DMS114 treated with DMSO at 0.1 percent for 48 hours (cell line): ENCODE measurements around the gene CSRP3.
A peak's percentile ranks its signal among the peaks of the same experiment; 100 is the strongest.

Experiments used
- DNase-seq: peaks from one replicate; lab custom pipeline; 2025; ENCODE audit not compliant: unreplicated experiment; lab: John Stamatoyannopoulos, UW

Gene CSRP3

GRCh38 chr11:19201737-19202605, at the start of gene CSRP3:
Gene CSRP3, minus strand, starts transcription at chr11:19201983. Its CDS starts 9,535 bp downstream, at chr11:19192448.
- DNase-seq = no peak

- DNase-seq = no peak
Observed at GRCh38 chr11:19251577-19251976, 49.8 kb upstream of the CSRP3 start.

- DNase-seq = no peak
Observed at GRCh38 chr11:19246816-19247215, 45.0 kb upstream of the CSRP3 start.

- DNase-seq = no peak
Observed at GRCh38 chr11:19245351-19245750, 43.6 kb upstream of the CSRP3 start.

GRCh38 chr11:19244621-19245020, 42.8 kb upstream of the CSRP3 start:
- DNase-seq = no peak

DNA sequence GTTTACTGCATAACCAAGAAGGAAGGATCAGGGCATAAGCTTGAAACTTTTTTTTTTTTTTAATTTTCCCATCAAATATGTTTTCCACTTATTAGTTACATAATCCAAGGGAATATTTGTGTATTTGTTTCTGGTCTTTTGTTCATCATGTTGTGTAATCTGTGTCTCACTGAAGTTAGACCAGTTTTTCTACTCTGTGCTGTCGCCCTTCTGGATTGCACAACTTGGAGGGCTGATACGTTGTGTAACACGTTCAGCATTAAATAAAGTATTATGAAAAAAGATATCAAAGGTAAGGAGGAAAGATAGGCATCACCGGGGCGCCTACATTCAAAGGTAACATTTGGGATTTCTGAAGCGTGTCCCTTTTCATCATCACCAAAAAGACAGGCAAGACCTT, 42.3 kb upstream of the CSRP3 start:
- DNase-seq = no peak

DNA sequence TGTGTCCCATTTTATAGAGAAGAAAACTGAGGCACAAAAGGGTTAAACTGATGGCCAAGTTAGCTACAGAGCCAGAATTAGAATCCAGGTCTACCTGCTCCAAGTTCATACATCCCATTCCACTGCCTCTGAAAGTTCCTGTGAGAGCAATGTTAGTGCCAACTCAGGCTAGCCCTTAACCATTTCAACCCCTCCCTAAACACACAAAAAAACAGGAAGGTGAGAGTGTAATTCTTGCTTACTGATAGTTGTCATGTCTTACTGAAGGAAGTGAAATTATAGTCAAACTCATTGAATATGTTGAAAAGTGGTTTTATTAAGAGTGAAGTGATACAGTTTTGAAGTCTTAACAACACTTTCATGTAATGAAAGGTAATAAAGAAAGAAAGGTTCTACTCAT, 41.8 kb upstream of the CSRP3 start:
- DNase-seq = no peak

GRCh38 chr11:19243143-19243542, 41.4 kb upstream of the CSRP3 start:
- DNase-seq = no peak

DNA sequence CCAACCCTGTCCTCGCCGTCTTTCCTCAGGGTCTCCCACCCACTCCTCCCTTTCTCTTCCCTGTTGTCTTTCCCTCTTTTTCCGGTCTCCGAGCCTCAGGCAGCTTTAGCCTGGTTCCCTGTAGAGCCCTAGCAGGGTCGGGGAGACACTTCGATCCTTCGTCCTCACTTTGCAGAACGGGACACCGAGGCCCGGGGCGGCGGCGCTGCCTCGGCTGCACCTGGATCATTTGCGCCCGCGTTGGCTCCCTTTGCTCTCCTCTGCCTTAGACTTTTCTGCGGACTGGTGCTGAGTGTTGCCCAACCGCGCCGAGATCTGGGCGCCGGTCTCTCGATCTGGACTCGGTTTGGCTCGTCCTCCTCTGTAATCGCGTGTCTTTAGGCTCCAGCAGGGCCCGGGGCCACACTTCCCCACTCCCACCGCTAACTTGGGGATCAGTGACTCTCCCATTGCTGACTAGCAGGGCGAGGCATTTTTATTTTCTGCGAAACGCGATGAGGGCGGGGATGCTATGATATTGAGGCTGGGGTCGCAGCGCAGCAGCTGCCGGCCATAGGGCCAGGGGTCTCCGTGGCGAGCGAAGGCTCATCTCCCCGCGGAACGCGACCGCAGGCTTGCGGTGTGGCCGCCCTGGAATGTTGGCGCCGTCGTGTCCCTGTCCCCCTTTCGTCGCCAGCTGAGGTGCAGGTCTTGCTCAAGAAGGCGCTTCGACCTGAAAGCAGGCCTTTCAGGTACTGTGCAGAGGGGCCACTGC, 40.6 kb upstream of the CSRP3 start:
- no peak for DNase-seq

GRCh38 chr11:19241260-19242178, 39.7 kb upstream of the CSRP3 start:
- DNase-seq = no peak

DNA sequence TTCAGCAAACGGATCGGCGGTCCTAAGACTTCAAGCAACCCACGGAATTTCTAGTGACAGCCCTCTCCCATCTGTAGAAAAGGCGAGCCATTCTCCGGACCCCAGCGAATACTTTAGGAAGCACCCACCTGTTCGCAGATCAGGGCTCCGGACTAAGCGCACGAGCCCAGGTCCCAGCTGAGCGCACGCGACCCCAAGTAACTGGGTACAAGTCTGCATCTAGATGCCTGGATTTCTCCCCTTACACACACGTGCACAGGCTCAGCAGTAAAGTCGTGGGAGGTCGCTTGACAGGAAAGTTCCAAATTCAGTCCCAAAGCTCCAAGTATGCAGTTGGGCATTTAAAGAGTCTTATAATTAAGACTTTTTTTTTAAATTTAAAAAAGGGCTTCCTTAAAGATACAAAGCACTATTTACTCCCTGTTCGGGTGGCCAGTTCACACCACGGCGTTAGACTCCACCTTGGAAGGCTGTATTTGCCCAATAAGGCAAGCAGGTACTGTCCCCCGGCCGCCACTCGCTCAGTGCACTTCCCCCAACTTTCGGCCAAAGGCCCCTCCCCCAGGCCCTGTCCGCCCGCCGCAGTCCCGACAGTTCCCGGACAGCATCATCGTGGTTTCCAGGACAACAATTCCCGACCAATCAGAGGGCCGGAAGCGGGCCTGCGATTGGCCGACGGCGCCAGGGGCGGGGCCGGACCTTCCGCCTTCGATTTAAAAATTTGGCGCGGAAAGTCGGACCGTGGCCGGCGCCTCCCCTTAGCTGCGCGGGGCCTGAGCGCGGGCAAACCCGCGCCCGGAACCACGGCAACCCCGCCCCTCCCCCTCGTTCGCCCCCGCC, 38.9 kb upstream of the CSRP3 start, which contains the start of gene E2F8:
TSS of gene E2F8 (minus strand) at position 526 of the 840 bp plus-strand sequence. CDS start 824 bp downstream, outside the sequence.
- DNase-seq = peak; percentile 83

DNA sequence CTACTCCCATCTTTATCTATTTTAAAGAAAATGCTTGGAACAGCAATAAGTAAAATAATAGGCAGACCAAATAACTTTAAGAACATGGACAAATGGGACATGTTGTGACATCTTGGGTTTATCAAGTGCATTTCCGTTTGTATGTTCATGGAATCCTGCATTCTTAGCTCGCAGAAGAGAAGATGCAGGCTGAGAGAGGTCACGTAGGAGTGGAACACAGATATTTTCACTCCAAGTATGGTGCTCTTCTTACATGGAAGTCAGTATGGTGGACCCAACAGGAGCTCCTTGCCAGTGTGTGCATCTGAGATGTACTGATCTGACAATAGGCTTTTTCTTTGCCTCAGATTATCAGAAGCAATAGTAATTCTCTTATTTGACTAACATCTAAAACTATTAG, 37.3 kb upstream of the CSRP3 start:
- DNase-seq = no peak

GRCh38 chr11:19237813-19238212, 36.0 kb upstream of the CSRP3 start:
- no peak for DNase-seq

GRCh38 chr11:19237381-19237780, 35.6 kb upstream of the CSRP3 start:
- no peak for DNase-seq

- no peak for DNase-seq
Observed at GRCh38 chr11:19234231-19234817, 32.5 kb upstream of the CSRP3 start.

GRCh38 chr11:19232910-19233503, 31.2 kb upstream of the CSRP3 start:
- no peak for DNase-seq

GRCh38 chr11:19229671-19230070, 27.9 kb upstream of the CSRP3 start:
- DNase-seq = no peak

DNA sequence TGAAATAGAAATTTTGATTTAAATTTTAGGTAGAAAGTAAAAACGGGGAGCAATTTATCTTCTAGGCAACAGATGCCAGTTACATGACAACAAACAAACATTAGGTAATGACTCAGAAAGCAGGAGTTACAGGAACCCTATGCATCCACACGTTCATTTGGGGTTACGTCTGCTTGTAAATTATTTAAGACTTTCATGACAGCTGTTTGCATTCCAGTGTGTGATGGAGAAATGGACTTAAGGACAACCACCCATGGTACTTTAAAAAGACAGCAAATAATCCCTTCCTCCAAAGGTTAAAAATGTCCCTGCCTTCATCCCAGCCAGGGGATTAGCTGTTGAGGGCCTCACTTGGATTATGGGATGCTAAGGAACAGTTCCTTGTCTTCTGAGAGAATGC, 27.2 kb upstream of the CSRP3 start:
- DNase-seq = no peak
